HepG2 (cell line): ENCODE data around the gene KCNIP3. TPM values are rescaled to one million over a fixed set of nuclear protein-coding genes. Genes with fewer than 3 reads are reported as not detected.

Experiments
- ATAC-seq: fragments of 200-7000 bp; cut with Tn5 transposase; 3 replicates; pipeline ENCODE4 v1.9.1; 2020; ENCODE audit warnings: mild to moderate bottlenecking, moderate library complexity
- BruUV-seq: library from RNA; stranded (reverse); fragments of 400-500 nt; replicated peaks from 2 replicates; lab custom pipeline; 2021; lab: Mats Ljungman, UMichigan
- CTCF ChIA-PET: fragments of 300-600 bp; formaldehyde crosslinking; extraction: SDS; loops from one replicate; lab custom pipeline; 2021; ENCODE audit warnings: low total read pairs, inconsistent platforms, low intra/inter-chr PET ratio; lab: Yijun Ruan, JAX
- POLR2A ChIA-PET: fragments of 350-600 bp; sonication (Branson Sonifier 250); formaldehyde crosslinking; loops from one replicate; lab custom pipeline; 2020; ENCODE audit warnings: antibody characterized with exemption, inconsistent platforms; lab: Yijun Ruan, JAX
- DNase-seq: peaks from one replicate; pipeline ENCODE4 v3.0.0-alpha.2; 2015; ENCODE audit warnings: low spot score
- FAIRE-seq: peaks from 3 replicates; lab custom pipeline; 2011; peaks lifted over from hg19 to GRCh38; lab: Jason Lieb, UNC
- H2AFZ ChIP-seq: one replicate; pipeline ENCODE4 v1.6.1; 2011; ENCODE audit warnings: low read length, inconsistent platforms
- H3K27ac ChIP-seq: fragments of 300-600 bp; 3 replicates; pipeline ENCODE4 v1.8.0; 2011; ENCODE audit warnings: mixed run types, mild to moderate bottlenecking, mixed read lengths, low read length, inconsistent platforms; ENCODE audit not compliant: insufficient read depth; ENCODE audit errors: extremely low read length
- H3K27me3 ChIP-seq, 2 experiments: fragments of 200-600 bp in 1 of 2; 2 replicates in 1 of 2; 3 replicates in 1 of 2; pipeline versions ENCODE4 v1.6.0 to v1.8.0; 2011; ENCODE audit warnings: low read length in 2 of 2, mild to moderate bottlenecking in 2 of 2, moderate library complexity in 2 of 2, inconsistent platforms in 1 of 2; ENCODE audit not compliant: insufficient read depth in 2 of 2, control insufficient read depth in 1 of 2
- H3K36me3 ChIP-seq, 2 experiments: fragments of 200-600 bp in 1 of 2; replicated peaks in 1 of 2; 2 replicates in 1 of 2; 3 replicates in 1 of 2; pipeline versions ENCODE4 v1.5.1 to v1.8.0; 2011; ENCODE audit warnings: low read length in 2 of 2, inconsistent platforms in 1 of 2; ENCODE audit not compliant: insufficient read depth in 2 of 2, control insufficient read depth in 1 of 2
- H3K4me1 ChIP-seq: 2 replicates; pipeline ENCODE4 v1.5.1; 2012; ENCODE audit warnings: low read length, inconsistent platforms; ENCODE audit not compliant: insufficient read depth
- H3K4me2 ChIP-seq: 2 replicates; pipeline ENCODE4 v1.6.0; 2011; ENCODE audit warnings: low read depth, low read length, inconsistent platforms
- H3K4me3 ChIP-seq, 3 experiments: fragments of 200-600 bp in 1 of 3; sonication (generic), shearing (Covaris generic) in 1 of 3; replicated peaks in 1 of 3; 2 replicates each; pipeline ENCODE4 v1.5.1; 2011 to 2016; ENCODE audit warnings: low read length in 3 of 3, inconsistent platforms in 2 of 3, low read depth in 2 of 3, mild to moderate bottlenecking in 2 of 3, control low read depth in 1 of 3, mixed read lengths in 1 of 3; ENCODE audit not compliant: insufficient read depth in 1 of 3
- H3K79me2 ChIP-seq: one replicate; pipeline ENCODE4 v1.6.1; 2011; ENCODE audit warnings: low read length, inconsistent platforms; ENCODE audit not compliant: insufficient read depth
- H3K9ac ChIP-seq: 2 replicates; pipeline ENCODE4 v1.6.0; 2011; ENCODE audit warnings: mild to moderate bottlenecking, low read depth, low read length, inconsistent platforms; ENCODE audit not compliant: insufficient read depth
- H3K9me3 ChIP-seq: 2 replicates; pipeline ENCODE4 v1.5.1; 2012; ENCODE audit warnings: mild to moderate bottlenecking, low read length
- H4K20me1 ChIP-seq: 2 replicates; pipeline ENCODE4 v1.6.0; 2011; ENCODE audit warnings: inconsistent platforms, mild to moderate bottlenecking, low read length, moderate library complexity; ENCODE audit not compliant: insufficient read depth
- REL ChIP-seq: sonication (generic); formaldehyde crosslinking; conservative IDR thresholded peaks from 2 replicates; pipeline ENCODE4 v1.8.0; 2022; ENCODE audit warnings: mild to moderate bottlenecking, missing genetic modification reagents, moderate library complexity
- TEAD2 ChIP-seq: sonication (generic); formaldehyde crosslinking; IDR thresholded peaks from 2 replicates; pipeline ENCODE4 v1.9.0; 2021; ENCODE audit warnings: missing genetic modification reagents
- ZBTB1 ChIP-seq: sonication (generic); formaldehyde crosslinking; IDR thresholded peaks from 2 replicates; pipeline ENCODE4 v1.4.0; 2020; ENCODE audit warnings: missing genetic modification reagents, borderline replicate concordance
- ZBTB4 ChIP-seq: sonication (generic); formaldehyde crosslinking; IDR thresholded peaks from 2 replicates; pipeline ENCODE4 v1.4.0; 2020; ENCODE audit warnings: missing genetic modification reagents, mild to moderate bottlenecking, borderline replicate concordance
- ZFAT ChIP-seq: sonication (generic); formaldehyde crosslinking; conservative IDR thresholded peaks from 2 replicates; pipeline ENCODE4 v1.8.1; 2023; ENCODE audit warnings: missing genetic modification reagents, inconsistent platforms
- ZNF17 ChIP-seq: sonication (generic); formaldehyde crosslinking; IDR thresholded peaks from 2 replicates; pipeline ENCODE4 v1.5.0; 2020; ENCODE audit warnings: mild to moderate bottlenecking, missing genetic modification reagents
- ZNF256 ChIP-seq: sonication (generic); formaldehyde crosslinking; conservative IDR thresholded peaks from 2 replicates; pipeline ENCODE4 v1.4.0; 2020; ENCODE audit warnings: missing genetic modification reagents
- ZNF703 ChIP-seq: sonication (generic); formaldehyde crosslinking; IDR thresholded peaks from 2 replicates; pipeline ENCODE4 v1.5.1; 2020; ENCODE audit warnings: missing genetic modification reagents, mild to moderate bottlenecking, moderate library complexity, borderline replicate concordance
- ZNF792 ChIP-seq: IDR thresholded peaks from 2 replicates; pipeline ENCODE4 v1.6.1; 2016
- WGBS: methylation state at CpG from one replicate; pipeline ENCODE4 v1.1.6; 2017; ENCODE audit warnings: low lambda C conversion rate; 5-methylcytosine and 5-hydroxymethylcytosine counted together
- in situ Hi-C: cut with HindIII; loops from 2 replicates; pipeline ENCODE4 v1.10.0; 2017; ENCODE audit warnings: low pct_unique_long_range_greater_than_20kb; ENCODE audit not compliant: extremely low pct_ligation_motif_present
- intact Hi-C: fragments of 100-400 bp; cut with micrococcal nuclease; formaldehyde crosslinking; loops from one replicate; pipeline ENCODE4 v1.10.0; 2022; ENCODE audit not compliant: unreplicated experiment
- polyA plus RNA-seq, 8 experiments: library from polyadenylated mRNA; depleted of rRNA in 3 of 8; stranded (reverse) in 7 of 8; unstranded in 1 of 8; fragments of >200 nt; fragmentation: Illumina TruSeq in 4 of 8; extraction: Trizol in 4 of 8; gene quantifications; 2 replicates each; pipeline versions ENCODE4 v1.2.1 to v1.2.3, GENCODE V29; 2011 to 2016; ENCODE audit warnings: low read depth in 4 of 8, missing spikeins in 1 of 8, mixed read lengths in 1 of 8; ENCODE audit not compliant: insufficient read depth in 1 of 8
- total RNA-seq, 5 experiments: library from RNA; depleted of rRNA; stranded (reverse); fragments of >200 nt; fragmentation: Illumina TruSeq; extraction: Trizol; gene quantifications; 2 replicates each; pipeline ENCODE4 v1.2.3, GENCODE V29; 2016; ENCODE audit warnings: low read depth in 1 of 5

Gene KCNIP3
- total and polyA plus RNA-seq, 2 of the 13 experiments (the other 11 are each of a cell fraction or from before 2014, with no cell fraction given) = not detected

- no TSS peak for BruUV-seq
- no peaks in the 10 kb centered on the region for H3K9me3 ChIP-seq
- 19% methylated on average over 8 of the region's 8 CpGs for WGBS
- no peak overlapping the region for H3K4me3 ChIP-seq
- ATAC-seq (no peak), DNase-seq (no peak), FAIRE-seq (no peak)
- CTCF ChIA-PET = no interaction called here
- no peak overlapping the region for H2AFZ ChIP-seq
- no peak overlapping the region for H3K4me2 ChIP-seq
- in situ Hi-C loops (no loop called here), intact Hi-C loops (no loop called here)
- H4K20me1 ChIP-seq = no peaks in the 10 kb centered on the region
- POLR2A ChIA-PET = no interaction called here
- H3K27me3 ChIP-seq = peaks cover 0 to 37% of the 10 kb centered on the region in 2 experiments; a peak in 4 of 5 replicates
- H3K79me2 ChIP-seq = no peaks in the 10 kb centered on the region
- H3K9ac ChIP-seq = no peak overlapping the region
- H3K4me1 ChIP-seq = no peaks in the 10 kb centered on the region
- no peak overlapping the region for H3K27ac ChIP-seq
- TF ChIP-seq REL (CRISPR knock-in tag) = no peak
- TF ChIP-seq ZBTB4 (CRISPR knock-in tag) = no peak
- H3K36me3 ChIP-seq = no peaks in the 10 kb centered on the region
These were observed 75.2 kb downstream of the KCNIP3 start for GRCh38 chr2:95372216-95372829.

- Histone ChIP-seq H3K27me3 (peaks cover 0 to 37% of the 10 kb centered on the region in 2 experiments; a peak in 4 of 5 replicates), H3K4me2 (no peak overlapping the region), H3K79me2 (no peaks in the 10 kb centered on the region), H3K27ac (no peak overlapping the region), H3K9ac (no peak overlapping the region), H3K4me3 (no peak overlapping the region), H3K9me3 (no peaks in the 10 kb centered on the region), H3K36me3 (no peaks in the 10 kb centered on the region), H4K20me1 (no peaks in the 10 kb centered on the region), H2AFZ (no peak overlapping the region), H3K4me1 (no peaks in the 10 kb centered on the region)
- FAIRE-seq (no peak), ATAC-seq (no peak; the same call in 2 of the 3 replicates), DNase-seq (no peak)
- intact Hi-C loops (no loop called here), in situ Hi-C loops (no loop called here)
- POLR2A ChIA-PET = no interaction called here
- no TSS peak for BruUV-seq
- TF ChIP-seq ZBTB1 (CRISPR knock-in tag) (no peak), ZFAT (CRISPR knock-in tag) (no peak), TEAD2 (CRISPR knock-in tag) (no peak), ZNF792 (CRISPR knock-in tag) (no peak), ZNF17 (no peak), ZNF256 (CRISPR knock-in tag) (no peak), ZNF703 (CRISPR knock-in tag) (no peak)
- WGBS = 41% methylated on average over 6 of the region's 8 CpGs
- CTCF ChIA-PET = no interaction called here
These were observed 75.7 kb downstream of the KCNIP3 start for GRCh38 chr2:95372845-95373244.
